T-helper 2 cell treated with Interferon-gamma antibody and Interleukin-4, amounts not matched to agents 100 ng/mL and 5 ng/mL, for 36 hours (primary cell): ENCODE results near the gene YIPF2. TPM values are rescaled to one million over a fixed set of nuclear protein-coding genes. Genes with fewer than 3 reads are reported as not detected.
"Not testable (repeated sequence)": the region's sequence is repeated elsewhere in the genome, so short reads cannot be mapped to it uniquely, and the experiment has no call there.

Experiments used
- intact Hi-C: fragments of 100-400 bp; cut with micrococcal nuclease; formaldehyde crosslinking; loops from one replicate; pipeline ENCODE4 v1.15.1; 2023
- total RNA-seq: library from RNA; stranded (reverse); gene quantifications from 2 replicates; pipeline ENCODE4 v1.2.3, GENCODE V29; 2022

Gene YIPF2
- 18.8 and 20.4 TPM in 2 replicates for total RNA-seq

- intact Hi-C loops, result loop anchor here (1.0 kb wide), 2 partner anchors 32 to 57 kb away; partner anchors contain the start of gene CARM1
Observed at GRCh38 chr19:10928563-10929401, at the start of gene YIPF2, which contains the start of gene TIMM29. Gene YIPF2, minus strand, starts transcription at chr19:10928639. Its CDS starts 229 bp downstream, at chr19:10928410. Gene TIMM29, plus strand, starts transcription at chr19:10928811. Its CDS starts 12 bp downstream, at chr19:10928823.

GRCh38 chr19:10977742-10978092, 49.3 kb upstream of the YIPF2 start:
- intact Hi-C loops, result no loop called here

- intact Hi-C loops, result no loop called here
Observed at GRCh38 chr19:10976131-10976892, 47.9 kb upstream of the YIPF2 start.

GRCh38 chr19:10975374-10976130, 47.1 kb upstream of the YIPF2 start:
- intact Hi-C loops, result no loop called here

GRCh38 chr19:10971107-10971726, 42.8 kb upstream of the YIPF2 start:
- intact Hi-C loops, result no loop called here

- intact Hi-C loops, result no loop called here
Observed at GRCh38 chr19:10968527-10969135, 40.2 kb upstream of the YIPF2 start.

GRCh38 chr19:10966809-10967208, 38.4 kb upstream of the YIPF2 start:
- intact Hi-C loops, result no loop called here

GRCh38 chr19:10965398-10965797, 37.0 kb upstream of the YIPF2 start:
- intact Hi-C loops, result no loop called here

- intact Hi-C loops, result no loop called here
Observed at GRCh38 chr19:10964903-10965302, 36.5 kb upstream of the YIPF2 start.

GRCh38 chr19:10963865-10964264, 35.4 kb upstream of the YIPF2 start:
- intact Hi-C loops, result no loop called here

- intact Hi-C loops, result no loop called here
Observed at GRCh38 chr19:10962863-10963262, 34.4 kb upstream of the YIPF2 start.

GRCh38 chr19:10961073-10961860, 32.8 kb upstream of the YIPF2 start:
- intact Hi-C loops, result loop anchor here (1.0 to 2.0 kb wide), 2 partner anchors 128 to 474 kb away; partner anchors contain the start of genes LDLR, ODAD3 and PRKCSH

GRCh38 chr19:10960314-10961072, 32.1 kb upstream of the YIPF2 start, which contains the start of gene SMARCA4:
Gene SMARCA4, plus strand, starts transcription at chr19:10961030. Its CDS starts 23,122 bp downstream, at chr19:10984152.
- intact Hi-C loops, result loop anchor here (1.0 to 2.0 kb wide), 4 partner anchors 32 to 475 kb away; partner anchors contain the start of genes LDLR, ODAD3, PRKCSH and TIMM29

- intact Hi-C loops, result not testable (repeated sequence)
Observed at GRCh38 chr19:10959277-10959968, 31.0 kb upstream of the YIPF2 start.

- intact Hi-C loops, result no loop called here
Observed at GRCh38 chr19:10952809-10953208, 24.4 kb upstream of the YIPF2 start.

- intact Hi-C loops, result loop anchor here (10.0 kb wide), 1 partner anchor 258 kb away; no protein-coding TSS in a partner anchor
Observed at GRCh38 chr19:10946958-10947657, 18.7 kb upstream of the YIPF2 start.

GRCh38 chr19:10945264-10945663, 16.8 kb upstream of the YIPF2 start:
- intact Hi-C loops, result loop anchor here (10.0 kb wide), 1 partner anchor 260 kb away; no protein-coding TSS in a partner anchor
